ENCODE data around the gene CCDC183.

CCDC183 gene

DNA sequence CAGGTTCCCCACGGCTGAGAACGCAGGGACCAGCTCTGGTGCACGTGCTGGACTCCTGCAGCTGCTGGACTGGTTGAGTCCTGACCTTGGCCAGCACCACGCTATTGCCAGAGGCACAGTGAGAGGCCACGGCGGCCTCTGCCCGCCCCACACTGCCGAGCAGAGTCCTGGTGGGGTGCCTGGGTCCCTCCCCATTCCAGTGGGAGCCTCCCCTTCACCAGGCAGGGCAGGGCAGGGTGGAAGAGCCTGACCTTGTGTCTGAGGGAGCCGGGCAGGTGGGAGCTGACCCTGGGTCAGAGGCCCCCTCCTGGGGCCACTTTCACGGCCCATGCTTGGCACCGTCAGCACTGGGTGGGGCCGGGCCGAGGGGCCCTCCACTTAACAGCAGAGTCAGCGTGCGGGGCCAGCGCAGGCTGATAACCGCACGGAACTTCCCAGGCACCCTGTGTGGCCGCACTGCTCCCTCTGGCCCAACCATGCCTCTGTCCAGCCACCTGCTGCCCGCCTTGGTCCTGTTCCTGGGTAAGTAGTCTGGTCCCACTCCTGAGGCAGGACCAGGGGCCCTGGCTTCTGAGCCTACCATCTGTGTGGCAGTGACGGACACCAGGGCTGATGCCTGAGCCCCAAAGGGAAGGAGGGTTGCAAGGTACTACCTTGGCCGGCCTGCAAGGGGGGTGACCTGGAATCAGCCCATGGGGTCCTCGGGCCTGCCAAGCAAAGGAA lies 56.0 kb downstream of the CCDC183 start, which contains the start of gene MAMDC4:
TSS of gene MAMDC4 (plus strand) at position 406 of the 723 bp plus-strand sequence. CDS start at position 477, 71 bp downstream.
- DNase-seq = no peak

DNA sequence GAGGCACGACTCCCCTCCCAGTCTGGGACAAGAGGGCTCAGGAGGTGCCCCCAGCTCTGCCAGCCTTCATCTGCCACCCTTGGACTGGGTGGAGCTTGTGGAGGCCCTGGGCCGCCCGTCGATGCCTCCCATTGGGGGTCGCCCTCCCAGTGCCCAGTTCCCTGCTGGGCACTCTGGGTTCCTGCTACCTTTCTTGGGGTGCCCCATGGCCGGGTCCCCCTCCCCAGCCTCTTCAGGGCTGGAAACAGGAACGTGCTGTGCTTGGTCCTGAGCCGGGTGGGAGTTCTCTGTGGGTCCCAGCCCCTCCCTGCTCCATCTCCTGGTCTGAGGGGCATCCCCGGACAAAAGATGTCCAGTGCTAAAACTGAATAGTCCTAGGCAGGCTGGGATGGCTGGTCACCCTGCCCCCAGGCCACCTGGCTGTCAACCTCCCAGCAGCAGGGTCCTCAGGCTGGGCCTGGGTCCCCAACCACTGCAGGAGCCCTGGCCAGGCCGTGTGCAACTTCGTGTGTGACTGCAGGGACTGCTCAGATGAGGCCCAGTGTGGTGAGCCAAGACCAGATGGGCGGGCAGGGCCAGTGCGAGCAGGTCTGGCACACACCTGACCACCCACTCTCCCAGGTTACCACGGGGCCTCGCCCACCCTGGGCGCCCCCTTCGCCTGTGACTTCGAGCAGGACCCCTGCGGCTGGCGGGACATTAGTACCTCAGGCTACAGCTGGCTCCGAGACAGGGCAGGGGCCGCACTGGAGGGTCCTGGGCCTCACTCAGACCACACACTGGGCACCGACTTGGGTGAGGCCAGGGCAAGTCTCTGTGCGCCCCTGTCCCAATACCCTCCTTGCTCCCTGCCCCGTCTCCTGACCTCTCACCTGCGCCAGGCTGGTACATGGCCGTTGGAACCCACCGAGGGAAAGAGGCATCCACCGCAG lies 56.8 kb downstream of the CCDC183 start:
- no peak for DNase-seq

- DNase-seq = no peak
Observed at GRCh38 chr9:136853596-136854112, 57.5 kb downstream of the CCDC183 start.

GRCh38 chr9:136854113-136854841 lies 58.1 kb downstream of the CCDC183 start:
- no peak for DNase-seq

- no peak for DNase-seq
Observed at GRCh38 chr9:136854842-136855460, 58.8 kb downstream of the CCDC183 start.

DNA sequence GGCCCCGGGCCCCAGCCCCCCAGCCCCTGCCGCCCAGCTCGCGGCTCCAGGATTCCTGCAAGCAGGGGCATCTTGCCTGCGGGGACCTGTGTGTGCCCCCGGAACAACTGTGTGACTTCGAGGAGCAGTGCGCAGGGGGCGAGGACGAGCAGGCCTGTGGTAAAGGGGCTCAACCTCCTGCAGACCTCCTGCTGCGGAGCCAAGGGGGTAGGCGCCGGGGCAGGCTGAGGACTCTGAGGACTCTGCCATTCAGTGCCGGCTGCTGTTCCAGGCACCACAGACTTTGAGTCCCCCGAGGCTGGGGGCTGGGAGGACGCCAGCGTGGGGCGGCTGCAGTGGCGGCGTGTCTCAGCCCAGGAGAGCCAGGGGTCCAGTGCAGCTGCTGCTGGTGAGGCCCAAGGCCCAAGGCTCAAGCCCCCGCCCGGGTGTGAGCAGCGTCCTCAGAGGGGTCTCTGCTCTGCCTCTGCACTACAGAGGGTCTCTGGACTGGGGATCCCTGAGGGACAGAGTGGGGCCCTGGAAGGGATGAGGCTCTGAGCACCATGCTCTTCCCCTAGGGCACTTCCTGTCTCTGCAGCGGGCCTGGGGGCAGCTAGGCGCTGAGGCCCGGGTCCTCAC lies 59.4 kb downstream of the CCDC183 start:
- no peak for DNase-seq

DNA sequence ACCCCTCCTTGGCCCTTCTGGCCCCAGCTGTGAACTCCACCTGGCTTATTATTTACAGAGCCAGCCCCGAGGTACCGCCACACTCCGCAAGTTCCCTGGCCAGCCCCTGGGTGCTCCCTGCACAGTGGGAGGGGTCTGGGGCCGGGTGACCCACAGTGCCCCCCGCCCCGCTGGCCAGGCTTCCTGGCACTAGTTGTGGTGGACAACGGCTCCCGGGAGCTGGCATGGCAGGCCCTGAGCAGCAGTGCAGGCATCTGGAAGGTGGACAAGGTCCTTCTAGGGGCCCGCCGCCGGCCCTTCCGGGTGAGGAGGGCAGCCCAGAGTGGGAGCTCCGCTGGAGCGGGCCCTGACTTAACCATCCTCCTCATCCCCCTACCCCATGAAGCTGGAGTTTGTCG lies 59.9 kb downstream of the CCDC183 start:
- DNase-seq = no peak

DNA sequence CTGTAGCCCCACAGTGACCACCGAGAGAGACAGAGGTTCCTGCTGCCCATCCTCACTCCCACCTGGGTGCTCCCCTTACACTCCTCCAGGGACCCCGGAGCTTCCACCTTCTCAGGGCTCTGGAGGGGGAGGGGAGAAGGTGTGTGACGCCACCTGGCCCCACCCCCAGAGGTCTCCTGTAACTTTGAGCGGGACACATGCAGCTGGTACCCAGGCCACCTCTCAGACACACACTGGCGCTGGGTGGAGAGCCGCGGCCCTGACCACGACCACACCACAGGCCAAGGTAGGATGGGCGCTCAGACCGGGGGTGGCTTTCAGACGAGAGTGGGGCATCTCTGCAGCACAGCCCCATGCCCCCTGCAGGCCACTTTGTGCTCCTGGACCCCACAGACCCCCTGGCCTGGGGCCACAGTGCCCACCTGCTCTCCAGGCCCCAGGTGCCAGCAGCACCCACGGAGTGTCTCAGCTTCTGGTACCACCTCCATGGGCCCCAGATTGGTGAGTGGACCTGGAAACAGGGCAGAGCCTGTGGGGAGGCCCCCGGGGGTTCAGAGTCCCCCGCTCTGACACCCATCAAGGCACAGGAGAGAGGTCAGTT lies 60.5 kb downstream of the CCDC183 start:
- DNase-seq = no peak

DNA sequence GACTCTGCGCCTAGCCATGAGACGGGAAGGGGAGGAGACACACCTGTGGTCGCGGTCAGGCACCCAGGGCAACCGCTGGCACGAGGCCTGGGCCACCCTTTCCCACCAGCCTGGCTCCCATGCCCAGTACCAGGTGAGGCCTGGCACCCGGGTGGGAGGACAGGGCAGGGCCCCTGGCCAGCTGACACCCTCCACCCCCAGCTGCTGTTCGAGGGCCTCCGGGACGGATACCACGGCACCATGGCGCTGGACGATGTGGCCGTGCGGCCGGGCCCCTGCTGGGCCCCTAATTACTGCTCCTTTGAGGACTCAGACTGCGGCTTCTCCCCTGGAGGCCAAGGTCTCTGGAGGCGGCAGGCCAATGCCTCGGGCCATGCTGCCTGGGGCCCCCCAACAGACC lies 61.0 kb downstream of the CCDC183 start:
- no peak for DNase-seq

Data from activated naive CD4-positive, alpha-beta T cell treated with Interleukin-2 at 50 U/mL for 16 hours (primary cell).